NOMO-1 treated with DMSO at 0.1 percent for 48 hours (cell line): Measurements from ENCODE around the gene PAQR4.

ENCODE experiments used
- DNase-seq: peaks from one replicate; lab custom pipeline; 2025; ENCODE audit not compliant: unreplicated experiment; lab: John Stamatoyannopoulos, UW

Gene PAQR4

DNA sequence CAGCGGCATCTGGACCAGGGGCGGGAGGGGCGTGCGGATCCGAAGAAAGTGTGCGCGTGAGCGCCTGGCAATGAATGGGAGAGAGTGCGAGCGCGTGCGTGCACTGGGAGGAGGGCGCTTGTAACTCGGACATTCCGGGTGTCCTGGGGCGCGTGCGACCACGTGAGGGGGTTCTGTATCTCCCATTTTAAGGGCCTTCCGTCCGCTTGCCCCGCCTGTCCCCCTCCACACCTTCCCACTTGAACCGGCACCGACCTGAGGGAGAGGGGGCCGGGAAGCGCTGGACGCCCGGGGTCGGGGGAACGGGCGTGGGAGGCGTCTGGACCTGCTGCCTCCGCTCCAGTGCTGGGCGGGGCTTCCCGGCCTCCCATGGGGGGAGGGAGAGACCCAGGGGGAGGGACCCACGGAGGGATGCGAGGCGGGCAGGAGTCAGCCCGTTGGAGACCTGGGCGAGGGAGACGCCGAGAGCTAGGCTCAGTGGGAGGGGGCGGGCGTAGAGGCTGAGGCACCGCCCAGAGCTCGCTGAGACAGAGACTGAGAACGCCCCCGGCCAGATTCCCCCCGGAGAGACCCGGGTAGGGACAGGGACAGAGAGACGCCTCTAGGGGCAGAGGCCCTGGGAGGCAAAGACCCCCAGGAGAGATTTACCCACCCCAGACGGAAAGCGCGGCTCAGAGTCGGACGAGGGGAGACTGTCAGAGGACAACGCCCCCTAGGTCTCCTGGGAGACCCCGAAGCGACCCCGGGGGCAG is 5.2 kb upstream of the PAQR4 start, which contains the start of gene KREMEN2:
Gene KREMEN2, plus strand, starts transcription at position 553 of the 752 bp plus-strand sequence. CDS start 246 bp downstream, outside the sequence.
- no peak for DNase-seq

DNA sequence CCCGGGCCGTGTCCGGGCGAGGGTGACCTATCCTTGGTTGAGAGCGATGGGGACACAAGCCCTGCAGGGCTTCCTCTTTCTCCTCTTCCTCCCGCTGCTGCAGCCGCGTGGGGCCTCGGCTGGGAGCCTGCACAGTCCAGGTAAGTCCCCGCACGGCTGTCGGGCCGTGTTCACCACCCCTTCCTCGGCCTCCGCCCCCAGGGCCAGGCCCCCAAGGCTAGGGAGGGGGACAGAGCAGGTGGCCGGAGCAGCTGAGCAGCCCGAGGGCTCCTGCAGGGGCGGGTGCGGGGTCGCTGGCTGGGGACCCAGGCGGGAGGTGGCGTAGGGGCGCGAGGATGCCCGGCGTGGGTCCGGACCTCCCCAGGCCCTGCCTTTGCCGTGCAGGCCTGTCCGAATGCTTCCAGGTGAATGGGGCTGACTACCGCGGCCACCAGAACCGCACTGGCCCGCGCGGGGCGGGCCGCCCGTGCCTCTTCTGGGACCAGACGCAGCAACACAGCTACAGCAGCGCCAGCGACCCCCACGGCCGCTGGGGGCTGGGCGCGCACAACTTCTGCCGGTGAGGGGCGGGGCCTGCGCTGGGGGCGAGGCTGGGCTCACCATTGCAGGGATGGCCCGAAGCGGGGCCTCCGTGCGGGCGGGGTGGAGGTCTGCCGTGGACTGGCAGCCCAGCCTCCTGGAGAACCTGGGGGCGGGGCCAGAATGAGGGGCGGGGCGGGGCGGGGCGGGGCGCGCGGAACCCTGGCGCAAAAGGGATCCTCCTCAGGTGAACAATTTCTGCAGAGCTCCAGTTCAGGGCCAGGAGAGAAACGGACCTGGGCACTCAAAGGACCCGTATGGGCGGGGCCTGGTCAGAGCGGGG is 4.4 kb upstream of the PAQR4 start:
- peak; percentile 80 for DNase-seq

DNA sequence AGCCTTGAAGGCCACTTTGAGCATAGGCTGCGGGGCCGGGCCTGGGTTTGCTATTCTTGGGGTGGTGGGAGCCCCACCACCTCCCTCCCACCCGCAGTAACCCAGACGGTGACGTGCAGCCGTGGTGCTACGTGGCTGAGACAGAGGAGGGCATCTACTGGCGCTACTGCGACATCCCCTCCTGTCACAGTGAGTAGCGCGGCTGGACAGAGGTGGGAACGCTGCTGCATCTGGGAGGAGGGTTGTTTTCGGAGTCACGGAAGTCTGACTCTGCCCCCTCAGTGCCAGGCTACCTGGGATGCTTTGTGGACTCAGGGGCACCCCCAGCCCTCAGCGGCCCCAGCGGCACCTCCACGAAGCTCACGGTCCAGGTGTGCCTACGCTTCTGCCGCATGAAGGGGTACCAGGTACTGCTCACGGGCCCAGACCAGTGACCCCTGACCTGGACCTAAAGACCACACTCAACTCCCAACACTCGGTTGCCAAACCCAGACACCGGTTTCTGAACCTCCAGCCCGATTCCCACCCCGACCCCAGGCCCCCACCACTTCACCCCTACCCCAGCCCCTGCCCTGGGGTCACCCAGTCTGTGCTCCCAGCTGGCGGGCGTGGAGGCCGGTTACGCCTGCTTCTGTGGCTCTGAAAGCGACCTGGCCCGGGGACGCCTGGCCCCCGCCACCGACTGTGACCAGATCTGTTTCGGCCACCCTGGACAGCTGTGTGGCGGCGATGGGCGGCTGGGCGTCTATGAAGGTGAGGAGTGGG is 2.9 kb upstream of the PAQR4 start:
- no peak for DNase-seq

DNA sequence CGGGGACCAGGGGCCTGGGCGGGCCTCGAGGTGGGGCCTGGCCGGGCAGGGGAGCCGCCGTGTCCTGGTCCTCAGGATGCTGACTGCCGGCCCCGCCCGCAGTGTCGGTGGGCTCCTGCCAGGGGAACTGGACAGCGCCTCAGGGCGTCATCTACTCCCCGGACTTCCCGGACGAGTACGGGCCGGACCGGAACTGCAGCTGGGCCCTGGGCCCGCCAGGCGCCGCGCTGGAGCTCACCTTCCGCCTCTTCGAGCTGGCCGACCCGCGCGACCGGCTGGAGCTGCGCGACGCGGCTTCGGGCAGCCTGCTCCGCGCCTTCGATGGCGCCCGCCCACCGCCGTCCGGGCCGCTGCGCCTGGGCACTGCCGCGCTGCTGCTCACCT is 2.3 kb upstream of the PAQR4 start:
- no peak for DNase-seq

DNA sequence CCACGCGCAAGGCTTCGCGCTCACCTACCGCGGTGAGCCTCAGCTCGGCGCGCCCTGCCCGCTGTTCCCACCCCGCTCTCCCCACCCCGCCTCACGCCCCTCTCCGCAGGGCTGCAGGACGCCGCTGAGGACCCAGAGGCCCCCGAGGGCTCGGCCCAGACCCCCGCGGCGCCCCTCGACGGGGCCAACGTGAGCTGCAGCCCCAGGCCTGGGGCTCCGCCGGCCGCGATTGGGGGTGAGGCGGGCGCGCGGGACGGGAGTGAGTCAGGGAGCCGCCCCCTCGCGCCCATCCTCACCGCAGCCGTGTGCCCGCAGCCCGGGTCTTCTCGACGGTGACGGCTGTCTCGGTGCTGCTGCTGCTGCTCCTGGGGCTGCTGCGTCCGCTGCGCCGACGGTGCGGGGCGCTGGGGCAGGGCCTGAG is 1.9 kb upstream of the PAQR4 start:
- DNase-seq: no peak

DNA sequence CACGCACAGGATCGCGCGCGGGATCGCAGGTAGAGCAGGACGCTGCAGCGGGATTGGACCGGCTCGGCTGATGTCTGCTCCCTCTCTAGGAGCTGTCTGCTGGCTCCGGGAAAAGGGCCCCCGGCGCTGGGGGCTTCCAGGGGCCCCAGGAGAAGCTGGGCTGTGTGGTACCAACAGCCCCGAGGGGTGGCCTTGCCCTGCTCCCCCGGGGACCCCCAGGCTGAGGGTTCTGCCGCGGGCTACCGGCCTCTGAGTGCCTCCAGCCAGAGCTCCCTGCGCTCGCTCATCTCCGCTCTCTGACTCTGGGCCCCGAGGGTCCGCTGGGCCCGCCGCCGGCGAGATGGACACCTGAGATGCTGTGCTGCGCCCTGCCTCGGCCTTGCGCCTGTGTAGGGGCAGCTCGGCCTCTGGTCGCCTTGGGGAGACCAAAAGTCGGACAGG is 1.4 kb upstream of the PAQR4 start:
- no peak for DNase-seq

DNA sequence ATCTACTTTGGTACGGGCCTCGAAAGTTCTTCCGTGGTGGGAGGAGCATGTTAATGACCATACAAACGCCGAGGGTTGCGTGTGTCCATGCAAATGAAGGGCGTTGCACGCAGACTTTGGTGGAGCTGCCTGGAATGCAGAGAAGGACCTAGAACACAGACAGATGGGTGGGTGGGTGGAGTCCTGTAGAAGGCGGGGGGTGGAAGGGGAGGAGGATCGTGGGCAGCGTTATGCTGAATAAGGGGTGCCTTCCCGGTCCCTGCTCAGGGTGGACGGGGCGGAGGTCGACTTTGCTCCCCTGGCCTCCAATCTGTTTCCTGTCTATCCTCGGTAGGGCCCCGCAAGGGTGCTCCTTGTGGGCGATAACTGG is 795 bp upstream of the PAQR4 start:
- peak; percentile 65 for DNase-seq

DNA sequence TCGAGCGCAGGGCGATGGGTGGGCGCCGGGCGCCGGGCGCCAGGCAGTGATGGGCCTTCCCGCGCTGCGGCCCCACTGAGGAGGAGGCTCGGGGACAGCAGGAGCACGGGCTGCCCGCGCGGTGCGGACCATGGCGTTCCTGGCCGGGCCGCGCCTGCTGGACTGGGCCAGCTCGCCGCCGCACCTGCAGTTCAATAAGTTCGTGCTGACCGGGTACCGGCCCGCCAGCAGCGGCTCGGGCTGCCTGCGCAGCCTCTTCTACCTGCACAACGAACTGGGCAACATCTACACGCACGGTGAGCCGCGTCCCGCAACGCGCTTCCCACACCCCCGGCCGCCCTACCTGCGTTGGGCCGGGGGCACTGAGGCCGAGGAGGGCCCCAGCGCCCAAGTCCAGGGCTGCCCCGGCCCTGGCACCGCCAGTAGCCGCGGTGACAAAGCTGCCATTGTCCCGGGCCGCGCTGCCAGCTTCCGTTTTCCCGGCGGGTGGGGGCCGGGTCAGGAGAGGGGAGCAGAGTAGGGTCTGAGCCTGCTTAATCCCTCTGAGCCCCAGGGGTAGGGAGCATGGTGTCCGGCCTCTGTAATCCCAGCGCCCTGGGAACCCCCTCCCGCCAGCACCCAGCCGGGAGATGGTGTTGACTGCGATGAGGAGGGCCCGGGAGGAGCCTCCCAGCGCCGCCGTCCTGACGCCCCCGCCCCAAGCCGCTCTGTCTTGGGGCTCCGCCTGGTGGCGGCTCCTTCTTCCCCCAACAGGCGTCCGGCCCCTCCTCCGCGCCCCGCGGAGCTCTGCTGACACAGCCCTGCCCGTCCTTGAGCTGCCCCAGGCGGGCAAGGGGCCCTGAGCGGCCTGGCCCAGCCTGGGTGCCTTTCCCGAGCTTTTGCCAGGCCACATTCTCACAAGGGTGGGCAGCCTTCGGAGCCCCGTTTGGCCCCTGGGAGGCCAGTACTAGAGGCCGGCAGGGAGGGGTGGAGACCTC is 685 bp downstream of the PAQR4 start:
- peak; percentile 81 for DNase-seq

DNA sequence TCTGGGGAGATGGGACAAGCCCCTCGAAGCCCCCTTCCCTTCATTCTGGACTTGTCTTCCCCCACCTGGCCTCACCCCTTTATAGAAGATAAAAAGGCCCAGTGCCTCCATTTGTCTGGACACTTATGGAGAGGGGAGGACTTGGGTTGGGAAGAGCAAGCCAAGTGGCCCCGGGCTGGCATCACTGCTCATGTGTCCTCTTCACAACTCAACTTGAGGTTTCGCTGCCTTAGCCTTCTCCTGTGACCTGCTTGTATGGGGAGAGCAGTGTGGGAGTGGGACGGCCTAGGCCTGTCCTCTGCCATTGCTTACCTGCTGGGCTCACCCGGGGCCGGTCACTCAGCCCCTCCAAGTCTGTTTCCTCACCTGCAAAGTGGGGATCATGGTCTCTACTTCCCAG is 1.4 kb downstream of the PAQR4 start:
- no peak for DNase-seq

DNA sequence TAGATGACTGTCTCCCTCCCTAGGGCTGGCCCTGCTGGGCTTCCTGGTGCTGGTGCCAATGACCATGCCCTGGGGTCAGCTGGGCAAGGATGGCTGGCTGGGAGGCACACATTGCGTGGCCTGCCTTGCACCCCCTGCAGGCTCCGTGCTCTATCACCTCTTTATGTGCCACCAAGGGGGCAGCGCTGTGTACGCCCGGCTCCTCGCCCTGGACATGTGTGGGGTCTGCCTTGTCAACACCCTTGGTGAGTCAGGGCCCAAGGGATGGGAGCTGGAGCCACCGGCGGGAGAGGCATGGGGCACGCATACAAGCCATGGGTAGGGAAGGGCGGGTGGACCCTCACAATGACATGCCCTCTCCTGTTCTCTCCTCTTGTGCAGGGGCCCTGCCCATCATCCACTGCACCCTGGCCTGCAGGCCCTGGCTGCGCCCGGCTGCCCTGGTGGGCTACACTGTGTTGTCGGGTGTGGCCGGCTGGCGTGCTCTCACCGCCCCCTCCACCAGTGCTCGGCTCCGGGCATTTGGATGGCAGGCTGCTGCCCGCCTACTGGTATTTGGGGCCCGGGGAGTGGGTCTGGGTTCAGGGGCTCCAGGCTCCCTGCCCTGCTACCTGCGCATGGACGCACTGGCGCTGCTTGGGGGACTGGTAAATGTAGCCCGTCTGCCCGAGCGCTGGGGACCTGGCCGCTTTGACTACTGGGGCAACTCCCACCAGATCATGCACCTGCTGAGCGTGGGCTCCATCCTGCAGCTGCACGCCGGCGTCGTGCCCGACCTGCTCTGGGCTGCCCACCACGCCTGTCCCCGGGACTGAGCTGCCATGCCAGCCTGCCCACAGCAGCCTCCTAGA is 2.2 kb downstream of the PAQR4 start:
- no peak for DNase-seq

DNA sequence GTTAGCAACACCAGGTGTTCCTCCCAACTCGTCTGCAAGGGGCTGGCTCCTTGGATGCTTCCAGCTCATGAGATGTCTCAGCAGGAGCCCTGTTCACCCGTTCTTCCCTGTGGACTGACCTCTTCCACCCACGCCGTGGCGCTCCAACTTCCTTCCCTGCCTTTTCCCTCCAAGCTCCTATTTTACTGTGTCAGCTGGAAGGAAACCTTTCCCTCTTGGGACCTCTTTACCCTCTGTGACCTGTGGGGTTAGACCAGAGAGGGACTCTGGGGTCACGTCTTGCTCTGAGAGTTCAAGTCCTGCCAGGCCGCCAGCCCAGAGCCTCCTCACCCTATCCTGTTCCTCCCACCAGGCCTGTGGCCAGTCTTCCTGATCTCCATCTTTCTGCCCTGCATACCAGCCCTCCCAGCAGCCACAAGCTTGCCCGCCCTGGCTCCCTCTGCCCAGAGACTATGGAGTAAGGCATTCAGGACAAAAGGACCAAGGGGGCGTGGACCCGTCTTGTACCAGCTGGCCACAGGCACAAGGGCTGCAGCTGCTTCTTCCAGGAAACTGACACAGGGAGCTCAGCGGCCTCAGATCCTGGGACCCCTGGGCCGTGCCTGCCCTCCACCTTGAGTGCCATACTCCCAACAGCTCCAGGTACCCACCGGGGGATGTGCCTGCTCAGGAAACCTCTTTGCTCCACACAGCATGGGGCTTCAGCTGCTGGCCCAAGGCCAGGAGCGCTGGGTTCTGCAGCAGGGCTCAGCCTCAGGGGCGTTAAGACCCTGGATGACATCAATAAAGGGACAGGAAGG is 3.0 kb downstream of the PAQR4 start:
- DNase-seq: no peak

DNA sequence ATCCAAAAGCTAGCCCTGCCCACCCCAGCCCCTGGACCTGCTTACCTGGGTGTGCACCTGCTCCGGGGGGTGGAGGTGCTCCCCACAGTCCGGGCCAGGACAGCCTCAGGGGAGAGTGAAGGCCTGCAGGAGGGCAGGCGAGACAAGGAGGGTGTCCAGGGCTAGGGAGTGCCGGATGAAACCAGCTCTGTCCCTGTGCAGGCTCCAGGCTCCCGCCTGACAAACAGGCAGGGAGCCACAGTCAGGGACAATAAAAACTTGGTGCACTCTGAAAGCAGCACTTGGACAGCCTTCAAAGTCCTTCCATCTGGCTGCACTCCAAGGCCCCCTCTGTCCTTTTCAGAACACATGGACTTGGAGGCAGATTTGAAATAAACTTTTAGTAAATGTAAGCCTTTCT is 3.9 kb downstream of the PAQR4 start:
- DNase-seq: no peak

DNA sequence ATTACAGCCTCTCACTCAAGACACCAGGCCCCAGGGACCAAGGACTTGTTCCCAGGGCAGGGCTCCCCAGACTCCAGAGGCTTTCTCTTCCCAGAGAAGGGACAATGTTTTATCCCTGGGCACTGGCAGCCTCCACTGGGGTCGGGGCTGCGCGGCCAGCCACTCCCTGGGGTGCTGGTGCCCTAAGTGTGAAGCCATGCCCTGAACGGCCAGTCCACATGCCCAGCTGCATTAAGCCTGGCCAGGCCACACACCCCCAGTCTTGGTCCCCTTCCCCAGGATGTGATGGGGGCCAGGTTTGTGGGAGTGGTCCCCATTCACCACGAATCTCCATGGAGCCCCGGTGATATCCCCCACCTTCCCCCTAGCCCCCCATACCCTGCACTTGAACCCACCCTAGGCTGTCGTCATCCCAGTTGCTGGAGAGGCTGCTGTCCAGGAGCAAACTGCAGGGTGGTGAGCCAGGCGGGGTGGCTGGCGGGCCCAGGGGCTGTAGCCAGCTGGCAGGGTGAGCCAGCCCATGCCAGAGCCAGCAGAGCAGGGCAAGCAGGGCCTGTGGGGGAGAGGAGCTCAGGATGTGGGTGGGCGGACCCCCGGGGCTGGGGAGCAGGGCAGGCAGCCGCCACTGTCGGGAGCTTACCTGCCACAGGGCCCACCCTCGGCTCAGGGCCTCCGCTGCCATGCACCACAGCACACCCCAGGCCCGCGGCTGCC is 4.6 kb downstream of the PAQR4 start:
- DNase-seq: no peak

DNA sequence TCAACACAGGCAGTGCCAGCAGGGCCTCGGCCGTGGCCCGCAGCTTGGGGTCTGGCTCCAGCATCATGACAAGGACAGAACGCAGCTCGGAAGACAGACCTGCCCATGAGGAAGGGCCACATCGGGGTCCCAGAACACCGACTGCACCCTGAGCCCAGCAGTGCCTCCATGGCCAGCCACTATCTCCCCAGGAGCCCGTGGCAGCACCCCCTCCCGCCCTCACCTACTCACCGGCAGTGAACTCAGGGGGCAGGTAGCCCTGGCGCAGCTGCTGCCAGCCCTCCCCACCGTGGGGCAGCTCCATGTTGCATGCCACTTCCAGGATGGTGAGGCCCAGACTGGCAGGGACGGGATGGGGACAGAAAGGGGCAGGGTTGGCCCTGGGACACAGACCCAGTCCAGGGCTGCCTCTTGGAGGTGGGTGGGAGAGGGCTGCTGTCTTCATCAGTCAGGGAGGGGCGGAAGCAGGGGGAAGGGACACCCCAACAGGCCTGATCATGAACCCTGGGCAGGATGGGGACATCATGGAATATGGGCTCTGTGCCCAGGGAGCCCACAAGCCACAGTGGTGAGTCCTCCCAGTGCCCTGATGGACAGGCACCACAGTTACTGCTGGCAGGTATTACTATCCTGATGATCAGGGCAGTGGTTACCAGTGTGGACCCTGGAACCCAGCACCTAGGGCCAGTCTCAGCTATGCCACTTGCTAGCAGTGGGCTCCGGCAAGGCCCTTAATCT is 5.3 kb downstream of the PAQR4 start:
- DNase-seq: no peak

DNA sequence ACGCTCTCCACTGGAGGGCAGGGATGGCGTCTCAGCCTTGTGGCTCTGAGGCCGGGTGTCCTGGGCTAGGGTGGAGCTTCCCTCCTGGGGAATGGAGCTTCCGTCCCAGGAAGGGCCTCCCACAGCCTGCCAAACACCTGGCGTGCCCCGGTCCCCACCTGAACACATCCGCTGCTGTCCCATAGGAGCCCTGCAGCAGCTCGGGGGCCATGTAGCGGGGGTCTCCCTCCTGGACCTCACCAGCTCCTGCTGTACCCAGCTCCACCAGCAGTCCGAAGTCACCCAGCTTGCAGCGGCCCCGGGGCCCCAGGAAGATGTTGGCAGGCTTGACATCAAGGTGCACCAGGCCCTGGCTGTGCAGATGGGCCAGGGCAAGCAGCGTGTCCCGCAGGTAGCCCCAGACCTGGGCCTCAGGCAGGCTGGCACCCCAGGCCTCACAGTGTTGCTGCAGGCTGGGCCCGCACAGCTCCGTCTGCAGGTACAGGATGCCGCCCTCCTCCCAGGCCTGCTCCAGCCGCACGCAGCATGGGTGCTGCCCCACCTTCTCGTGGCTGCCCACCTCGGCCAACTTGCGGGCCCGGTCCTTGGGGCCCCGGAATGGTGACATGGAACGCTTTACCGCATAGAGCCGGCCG is 6.1 kb downstream of the PAQR4 start:
- no peak for DNase-seq

DNA sequence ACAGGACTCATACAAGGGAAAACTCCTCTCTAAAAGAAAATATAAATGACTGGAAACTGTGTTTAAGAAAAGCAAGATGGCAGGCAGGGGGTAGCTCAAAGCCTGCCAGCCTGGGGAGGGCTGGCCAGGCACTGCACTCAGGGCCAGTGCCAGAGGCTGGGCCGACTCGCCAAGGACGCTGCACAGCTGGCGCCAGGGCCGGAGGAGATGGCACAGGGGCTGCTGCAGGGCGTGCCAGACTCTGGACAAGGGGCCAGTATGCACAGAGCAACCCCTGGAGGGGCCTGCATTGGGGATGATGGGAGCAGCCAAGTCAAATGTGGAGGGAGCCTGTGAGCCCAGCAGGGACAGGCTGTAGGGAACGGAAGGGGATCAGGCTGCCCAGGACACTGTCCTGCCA is 7.1 kb downstream of the PAQR4 start:
- DNase-seq: no peak

DNA sequence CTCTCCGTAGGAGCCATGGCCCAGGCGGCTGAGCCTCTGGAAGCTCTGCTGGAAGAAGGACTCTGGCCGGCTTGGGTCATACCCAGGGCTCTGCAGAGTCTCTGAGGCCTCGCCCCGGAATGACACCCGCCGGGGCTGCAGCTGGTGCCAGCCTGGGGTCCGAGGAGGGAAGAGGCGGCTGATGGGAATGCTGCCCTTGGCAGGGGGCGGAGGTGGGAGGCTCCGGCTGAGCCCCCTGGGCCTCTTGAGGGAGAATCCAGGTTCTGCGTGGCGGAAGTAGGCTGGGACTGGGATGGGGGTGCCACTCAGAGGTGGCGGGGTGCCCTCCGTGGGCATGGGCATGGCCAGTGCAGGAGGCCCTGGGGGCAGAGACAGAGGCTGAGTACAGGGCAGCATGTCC is 7.5 kb downstream of the PAQR4 start:
- DNase-seq: no peak
